ENCODE results near the gene PRKCQ.

Gene PRKCQ

GRCh38 chr10:6430423-6430980 is 149.6 kb downstream of the PRKCQ start:
- H3K4me1 ChIP-seq (ENCODE audit: insufficient read depth, low read length, severe bottlenecking) = no peaks in the 10 kb centered on the region
- H3K79me2 ChIP-seq (ENCODE audit: insufficient read depth, low read length) = no peaks in the 10 kb centered on the region
- no peaks in the 10 kb centered on the region for H3K9me3 ChIP-seq (ENCODE audit: low read length)
- H2AFZ ChIP-seq (ENCODE audit: low read length) = no peak overlapping the region
- no peaks in the 10 kb centered on the region for H3K9me2 ChIP-seq (ENCODE audit: low read depth, low read length)
- H3K27me3 ChIP-seq (ENCODE audit: insufficient read depth, low read length) = peaks cover 6% of the 10 kb centered on the region; the same call in 1 of the 2 replicates
- H3K4me3 ChIP-seq (ENCODE audit: low read depth, low read length, poor library complexity, severe bottlenecking) = no peak overlapping the region
- no peak overlapping the region for H3K4me2 ChIP-seq (ENCODE audit: low read length)
- no peaks in the 10 kb centered on the region for H3F3A ChIP-seq (ENCODE audit: insufficient read depth, low read length)
- no peaks in the 10 kb centered on the region for H4K20me1 ChIP-seq (ENCODE audit: insufficient read depth, low read length)
- no peak overlapping the region for H3K9ac ChIP-seq (ENCODE audit: low read length)
- TF ChIP-seq EZH2 (IDR thresholded peaks at IDR 0.05; ENCODE audit: borderline replicate concordance, low read length) (no peak), CTCF (IDR thresholded peaks at IDR 0.05; ENCODE audit: low read length) (no peak)
- H3K36me3 ChIP-seq (ENCODE audit: insufficient read depth, low read length) = no peaks in the 10 kb centered on the region
- H3K27ac ChIP-seq (ENCODE audit: low read depth, low read length, poor library complexity, severe bottlenecking) = no peak overlapping the region

GRCh38 chr10:6427357-6427959 is 152.6 kb downstream of the PRKCQ start:
- H3K4me3 ChIP-seq (ENCODE audit: low read depth, low read length, poor library complexity, severe bottlenecking) = no peak overlapping the region
- H4K20me1 ChIP-seq (ENCODE audit: insufficient read depth, low read length) = no peaks in the 10 kb centered on the region
- no peaks in the 10 kb centered on the region for H3F3A ChIP-seq (ENCODE audit: insufficient read depth, low read length)
- H3K9me3 ChIP-seq (ENCODE audit: low read length) = no peaks in the 10 kb centered on the region
- TF ChIP-seq CTCF (IDR thresholded peaks at IDR 0.05; ENCODE audit: low read length) = no peak
- no peak for TF ChIP-seq EZH2 (IDR thresholded peaks at IDR 0.05; ENCODE audit: borderline replicate concordance, low read length)
- no peaks in the 10 kb centered on the region for H3K9me2 ChIP-seq (ENCODE audit: low read depth, low read length)
- H3K79me2 ChIP-seq (ENCODE audit: insufficient read depth, low read length) = no peaks in the 10 kb centered on the region
- no peaks in the 10 kb centered on the region for H3K4me1 ChIP-seq (ENCODE audit: insufficient read depth, low read length, severe bottlenecking)
- H3K9ac ChIP-seq (ENCODE audit: low read length) = no peak overlapping the region
- H3K36me3 ChIP-seq (ENCODE audit: insufficient read depth, low read length) = no peaks in the 10 kb centered on the region
- H3K4me2 ChIP-seq (ENCODE audit: low read length) = no peak overlapping the region
- H3K27ac ChIP-seq (ENCODE audit: low read depth, low read length, poor library complexity, severe bottlenecking) = no peak overlapping the region
- H2AFZ ChIP-seq (ENCODE audit: low read length) = no peak overlapping the region
- H3K27me3 ChIP-seq (ENCODE audit: insufficient read depth, low read length) = 0 out of 2 replicates have a peak, but pooled peaks cover 3% of the 10 kb centered on the region

- Histone ChIP-seq H3K36me3 (ENCODE audit: insufficient read depth, low read length) (no peaks in the 10 kb centered on the region), H3K4me3 (ENCODE audit: low read depth, low read length, poor library complexity, severe bottlenecking) (no peak overlapping the region), H3K27ac (ENCODE audit: low read depth, low read length, poor library complexity, severe bottlenecking) (no peak overlapping the region), H3F3A (ENCODE audit: insufficient read depth, low read length) (no peaks in the 10 kb centered on the region), H3K9me3 (ENCODE audit: low read length) (no peaks in the 10 kb centered on the region), H3K27me3 (ENCODE audit: insufficient read depth, low read length) (0 out of 2 replicates have a peak, but pooled peaks cover 3% of the 10 kb centered on the region), H3K79me2 (ENCODE audit: insufficient read depth, low read length) (no peaks in the 10 kb centered on the region), H2AFZ (ENCODE audit: low read length) (no peak overlapping the region), H3K9me2 (ENCODE audit: low read depth, low read length) (no peaks in the 10 kb centered on the region), H3K4me1 (ENCODE audit: insufficient read depth, low read length, severe bottlenecking) (no peaks in the 10 kb centered on the region), H4K20me1 (ENCODE audit: insufficient read depth, low read length) (no peaks in the 10 kb centered on the region), H3K4me2 (ENCODE audit: low read length) (no peak overlapping the region), H3K9ac (ENCODE audit: low read length) (no peak overlapping the region)
- TF ChIP-seq CTCF (IDR thresholded peaks at IDR 0.05; ENCODE audit: low read length) (no peak), EZH2 (IDR thresholded peaks at IDR 0.05; ENCODE audit: borderline replicate concordance, low read length) (no peak)
Observed at GRCh38 chr10:6426317-6426716, 153.8 kb downstream of the PRKCQ start.
